Left lung (tissue), 10 donors: Measurements from ENCODE around the gene KIZ. TPM values are rescaled to one million over a fixed set of nuclear protein-coding genes. Genes with fewer than 3 reads are reported as not detected.

Experiments used
- ATAC-seq: fragments of 200-7000 bp; cut with Tn5 transposase; one replicate; pipeline ENCODE4 v1.9.1; 2020; ENCODE audit warnings: moderate library complexity
- DNase-seq, 4 donors: peaks; one replicate each; pipeline ENCODE4 v3.0.0-alpha.2; 2013 to 2020
- H3K27ac ChIP-seq, 2 donors: fragments of 200-600 bp; sonication (generic) in 1 of 2; one replicate each; pipeline versions ENCODE4 v1.5.0 to v1.8.0; 2020 to 2021
- H3K27me3 ChIP-seq, 2 donors: fragments of 200-600 bp; sonication (generic) in 1 of 2; one replicate each; pipeline versions ENCODE4 v1.5.0 to v1.8.0; 2020 to 2021
- H3K36me3 ChIP-seq, 2 donors: fragments of 200-600 bp; sonication (generic) in 1 of 2; one replicate each; pipeline versions ENCODE4 v1.5.0 to v1.8.0; 2020 to 2021
- H3K4me1 ChIP-seq, 2 donors: fragments of 200-600 bp; one replicate each; pipeline ENCODE4 v1.8.0; 2021
- H3K4me3 ChIP-seq, 2 donors: fragments of 200-600 bp; sonication (generic) in 1 of 2; one replicate each; pipeline versions ENCODE4 v1.5.0 to v1.8.0; 2020 to 2021; ENCODE audit warnings: mild to moderate bottlenecking in 1 of 2
- H3K9me3 ChIP-seq, 2 donors: fragments of 200-600 bp; sonication (generic) in 1 of 2; one replicate each; pipeline versions ENCODE4 v1.5.0 to v1.8.0; 2020 to 2021
- intact Hi-C, 2 donors: fragments of 100-400 bp; cut with DNase I; formaldehyde crosslinking; loops; one replicate each; pipeline versions ENCODE4 v1.11.2 to v1.14.2; 2022
- polyA plus RNA-seq, 6 donors: library from polyadenylated mRNA; unstranded; fragments of 120-200 nt; gene quantifications; one replicate each; pipeline ENCODE4 v1.2.1, GENCODE V29; 2013; ENCODE audit not compliant: insufficient read length in 6 of 6
- total RNA-seq, 2 donors: library from RNA; stranded (reverse); fragmentation: NEBNext Ultra II Directional; extraction: Animal tissue kit (Norgen Biotek cat#: 25700); gene quantifications; one replicate each; pipeline ENCODE4 v1.2.1, GENCODE V29; 2021
- TF ChIP-seq, protein P1 (sequence below), 2 donors: fragments of 200-600 bp; sonication (generic) in 1 of 2; IDR thresholded peaks; one replicate each; pipeline versions ENCODE4 v1.5.0 to v1.8.0; 2021; ENCODE audit warnings: antibody characterized with exemption in 2 of 2
- donor health status: DM: no; HTN: yes; CAD: no.
- donor health status: DM: no; HTN: no; CAD: no.

Gene KIZ
- total and polyA plus RNA-seq, 8 donors, result 10.4 to 30.6 (median 25.2) TPM

DNA sequence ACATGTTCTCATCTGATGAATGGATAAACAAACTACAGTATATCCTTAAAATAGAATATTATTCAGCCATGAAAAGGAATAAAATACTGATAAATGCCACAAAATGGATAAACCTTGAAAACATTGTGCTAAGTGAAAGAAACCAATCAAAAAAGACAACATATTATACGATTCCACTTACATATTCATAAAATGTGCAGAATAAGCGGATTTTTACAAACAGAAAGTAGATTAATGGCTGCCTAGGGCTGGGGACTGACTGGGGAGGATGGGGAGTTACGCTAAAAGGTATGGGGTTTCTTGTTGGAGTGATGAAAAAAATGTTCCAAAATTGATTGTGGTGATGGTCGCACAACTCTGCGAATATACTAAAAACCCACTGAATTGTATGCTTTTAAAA, 29.4 kb downstream of the KIZ start:
- ATAC-seq (no peak), DNase-seq (no peak)
- H3K36me3 ChIP-seq, result no peaks in the 10 kb centered on the region
- intact Hi-C loops, result no loop called here
- no peak overlapping the region for H3K4me3 ChIP-seq
- H3K9me3 ChIP-seq, result no peaks in the 10 kb centered on the region
- H3K4me1 ChIP-seq, result no peaks in the 10 kb centered on the region
- H3K27ac ChIP-seq, result no peak overlapping the region
- H3K27me3 ChIP-seq, result no peaks in the 10 kb centered on the region
- TF ChIP-seq, protein P1, sequence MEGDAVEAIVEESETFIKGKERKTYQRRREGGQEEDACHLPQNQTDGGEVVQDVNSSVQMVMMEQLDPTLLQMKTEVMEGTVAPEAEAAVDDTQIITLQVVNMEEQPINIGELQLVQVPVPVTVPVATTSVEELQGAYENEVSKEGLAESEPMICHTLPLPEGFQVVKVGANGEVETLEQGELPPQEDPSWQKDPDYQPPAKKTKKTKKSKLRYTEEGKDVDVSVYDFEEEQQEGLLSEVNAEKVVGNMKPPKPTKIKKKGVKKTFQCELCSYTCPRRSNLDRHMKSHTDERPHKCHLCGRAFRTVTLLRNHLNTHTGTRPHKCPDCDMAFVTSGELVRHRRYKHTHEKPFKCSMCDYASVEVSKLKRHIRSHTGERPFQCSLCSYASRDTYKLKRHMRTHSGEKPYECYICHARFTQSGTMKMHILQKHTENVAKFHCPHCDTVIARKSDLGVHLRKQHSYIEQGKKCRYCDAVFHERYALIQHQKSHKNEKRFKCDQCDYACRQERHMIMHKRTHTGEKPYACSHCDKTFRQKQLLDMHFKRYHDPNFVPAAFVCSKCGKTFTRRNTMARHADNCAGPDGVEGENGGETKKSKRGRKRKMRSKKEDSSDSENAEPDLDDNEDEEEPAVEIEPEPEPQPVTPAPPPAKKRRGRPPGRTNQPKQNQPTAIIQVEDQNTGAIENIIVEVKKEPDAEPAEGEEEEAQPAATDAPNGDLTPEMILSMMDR (IDR thresholded peaks at IDR 0.05), result no peak

DNA sequence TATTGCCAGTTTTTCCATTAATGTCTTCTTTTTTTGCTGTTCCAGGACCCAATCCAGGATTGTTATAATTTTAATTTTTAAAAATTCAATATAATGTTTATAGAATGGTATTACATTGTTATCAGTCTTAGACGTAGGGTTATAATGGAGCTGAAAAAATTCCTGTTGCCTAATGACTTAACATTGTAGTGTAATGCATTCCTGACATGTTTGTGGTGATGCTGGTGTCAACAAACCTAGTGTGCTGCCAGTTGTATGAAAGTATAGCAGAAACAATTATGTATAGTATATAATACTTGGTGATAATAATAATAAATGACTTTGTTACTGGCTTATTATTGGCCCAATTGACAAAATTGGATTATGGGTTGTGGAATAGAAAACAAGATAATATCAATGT, 30.4 kb downstream of the KIZ start:
- H3K4me1 ChIP-seq, result no peaks in the 10 kb centered on the region
- H3K36me3 ChIP-seq, result no peaks in the 10 kb centered on the region
- no peak for ATAC-seq
- H3K27me3 ChIP-seq, result no peaks in the 10 kb centered on the region
- no peaks in the 10 kb centered on the region for H3K9me3 ChIP-seq
- no peak overlapping the region for H3K4me3 ChIP-seq
- DNase-seq, result no peak
- no peak overlapping the region for H3K27ac ChIP-seq
- intact Hi-C loops, result no loop called here
- TF ChIP-seq, protein P1 (IDR thresholded peaks at IDR 0.05), result no peak

DNA sequence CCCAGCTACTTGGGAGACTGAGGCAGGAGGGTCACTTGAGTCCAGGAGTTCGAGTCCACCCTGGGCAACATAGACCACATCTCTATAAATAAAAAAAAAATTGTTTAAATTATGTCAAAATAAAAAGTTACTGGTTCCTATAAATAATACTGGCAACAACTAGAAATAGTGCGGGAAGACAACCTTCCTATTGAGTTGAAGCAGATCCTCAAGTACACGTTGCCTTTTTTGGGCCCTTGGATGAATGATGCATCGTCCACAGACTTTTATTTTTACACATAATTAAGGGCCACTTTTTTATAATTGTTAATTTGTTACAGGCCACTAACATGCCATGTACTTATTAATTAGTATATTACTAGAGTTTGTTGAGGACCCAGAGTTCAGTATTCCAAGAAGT, 31.1 kb downstream of the KIZ start:
- peaks cover 0 to 5% of the 10 kb centered on the region in 2 donors for H3K36me3 ChIP-seq
- no peaks in the 10 kb centered on the region for H3K27me3 ChIP-seq
- ATAC-seq, result no peak
- no peak overlapping the region for H3K27ac ChIP-seq
- no peaks in the 10 kb centered on the region for H3K9me3 ChIP-seq
- no peak overlapping the region for H3K4me3 ChIP-seq
- no peaks in the 10 kb centered on the region for H3K4me1 ChIP-seq
- DNase-seq, result no peak
- intact Hi-C loops, result no loop called here
- TF ChIP-seq, protein P1 (IDR thresholded peaks at IDR 0.05), result no peak

DNA sequence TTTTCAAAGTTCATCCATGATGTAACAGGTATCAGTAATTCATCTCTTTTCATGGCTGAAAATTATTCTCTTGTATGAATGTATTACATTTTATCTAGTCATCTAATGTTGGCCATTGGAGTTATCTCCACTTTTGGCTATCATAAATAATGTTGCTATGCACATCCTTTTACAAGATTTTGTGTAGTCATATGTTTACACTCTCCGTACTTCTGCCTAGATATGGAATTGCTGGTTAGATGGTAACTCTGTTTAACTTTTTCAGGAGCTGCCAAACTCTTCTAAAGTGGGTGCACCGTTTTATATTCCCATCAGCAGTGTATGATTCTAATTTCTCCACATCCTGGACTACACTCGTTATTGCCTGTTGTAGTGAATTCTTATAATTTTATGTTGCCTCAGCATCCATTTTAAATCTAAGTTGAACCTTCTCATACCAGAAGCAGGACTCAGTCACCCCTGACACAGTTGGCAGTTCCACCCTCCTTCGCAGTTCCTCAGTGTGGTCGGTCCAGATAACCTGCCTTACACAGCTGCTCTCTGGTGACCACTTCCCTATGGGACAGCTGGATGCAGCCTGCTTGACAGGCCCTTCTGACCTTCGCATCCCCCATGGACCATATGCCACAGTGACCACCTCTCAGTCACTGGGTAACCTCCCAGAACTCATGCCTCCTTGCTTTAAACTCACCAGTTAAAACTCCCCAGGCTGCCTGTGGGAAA, 33.9 kb downstream of the KIZ start:
- no peak overlapping the region for H3K4me3 ChIP-seq
- intact Hi-C loops, result no loop called here
- peaks cover 0 to 9% of the 10 kb centered on the region in 2 donors for H3K36me3 ChIP-seq
- no peaks in the 10 kb centered on the region for H3K9me3 ChIP-seq
- DNase-seq, result no peak
- H3K27ac ChIP-seq, result no peak overlapping the region
- TF ChIP-seq, protein P1 (IDR thresholded peaks at IDR 0.05), result no peak
- no peaks in the 10 kb centered on the region for H3K27me3 ChIP-seq
- no peaks in the 10 kb centered on the region for H3K4me1 ChIP-seq
- no peak for ATAC-seq

DNA sequence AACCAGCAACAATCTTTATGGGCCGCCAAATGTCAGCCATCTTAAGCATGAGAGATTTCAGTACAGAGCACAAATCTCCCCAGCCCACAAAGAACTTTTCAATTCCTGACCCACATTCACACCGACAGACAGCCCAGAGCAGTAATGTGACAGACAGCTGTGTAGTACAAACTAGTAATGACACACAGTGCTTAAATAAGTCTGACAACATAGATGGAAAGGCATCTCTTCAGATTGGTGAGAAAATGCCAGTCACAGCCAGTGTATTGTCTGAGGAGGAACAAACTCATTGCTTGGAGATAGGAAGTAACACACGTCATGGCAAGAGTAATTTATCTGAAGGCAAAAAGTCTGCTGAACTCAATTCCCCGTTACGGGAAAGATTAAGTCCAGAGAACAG, 36.0 kb downstream of the KIZ start:
- intact Hi-C loops, result no loop called here
- DNase-seq, result no peak
- H3K36me3 ChIP-seq, result peaks cover 0 to 21% of the 10 kb centered on the region in 2 donors
- no peak for ATAC-seq
- no peak overlapping the region for H3K27ac ChIP-seq
- H3K9me3 ChIP-seq, result no peaks in the 10 kb centered on the region
- no peak overlapping the region for H3K4me3 ChIP-seq
- TF ChIP-seq, protein P1 (IDR thresholded peaks at IDR 0.05), result no peak
- H3K4me1 ChIP-seq, result no peaks in the 10 kb centered on the region
- H3K27me3 ChIP-seq, result no peaks in the 10 kb centered on the region
